Measurements from ENCODE around the gene SLC25A1. TPM values are rescaled to one million over a fixed set of nuclear protein-coding genes. Genes with fewer than 3 reads are reported as not detected.

The SLC25A1 gene
- total RNA-seq, 4 donors from 2014 or later: 60.1 to 83.2 (median 71.1) TPM

GRCh38 chr22:19132693-19133400 is 45.7 kb downstream of the SLC25A1 start:
- 90 to 91% methylated on average over 9 of the region's 9 CpGs for WGBS, 2 donors
- H3K4me3 ChIP-seq (ENCODE audit: low read depth, poor library complexity, severe bottlenecking): no peak overlapping the region
- TF ChIP-seq POLR2A (IDR thresholded peaks at IDR 0.05) (no peak), CTCF (IDR thresholded peaks at IDR 0.05) (no peak)
- no peak for DNase-seq (ENCODE audit: low spot score in 2 of 2)
- intact Hi-C loops (cut with DNase I; ENCODE audit: low total_unique reads): loop anchor here (10.0 kb wide), 1 partner anchor 502 kb away; no protein-coding TSS in a partner anchor

- no peak overlapping the region for H3K4me3 ChIP-seq (ENCODE audit: low read depth, poor library complexity, severe bottlenecking)
- TF ChIP-seq POLR2A (IDR thresholded peaks at IDR 0.05): no peak
- TF ChIP-seq CTCF (IDR thresholded peaks at IDR 0.05): no peak
- no peak for DNase-seq (ENCODE audit: low spot score in 2 of 2)
- intact Hi-C loops (cut with DNase I; ENCODE audit: low total_unique reads): loop anchor here (10.0 kb wide), 1 partner anchor 503 kb away; no protein-coding TSS in a partner anchor
- 94 to 95% methylated on average over 19 to 20 of the region's 20 CpGs for WGBS, 2 donors
These were observed 46.4 kb downstream of the SLC25A1 start for GRCh38 chr22:19132153-19132552.

DNA sequence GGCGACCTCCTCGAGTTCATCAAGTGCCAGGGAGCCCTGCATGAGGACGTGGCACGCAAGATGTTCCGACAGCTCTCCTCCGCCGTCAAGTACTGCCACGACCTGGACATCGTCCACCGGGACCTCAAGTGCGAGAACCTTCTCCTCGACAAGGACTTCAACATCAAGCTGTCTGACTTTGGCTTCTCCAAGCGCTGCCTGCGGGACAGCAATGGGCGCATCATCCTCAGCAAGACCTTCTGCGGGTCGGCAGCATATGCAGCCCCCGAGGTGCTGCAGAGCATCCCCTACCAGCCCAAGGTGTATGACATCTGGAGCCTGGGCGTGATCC is 46.9 kb downstream of the SLC25A1 start:
- no peak for DNase-seq (ENCODE audit: low spot score in 2 of 2)
- TF ChIP-seq CTCF (IDR thresholded peaks at IDR 0.05) (no peak), POLR2A (IDR thresholded peaks at IDR 0.05) (no peak)
- 95 to 96% methylated on average over 19 of the region's 19 CpGs for WGBS, 2 donors
- H3K4me3 ChIP-seq (ENCODE audit: low read depth, poor library complexity, severe bottlenecking): no peak overlapping the region
- intact Hi-C loops (cut with DNase I; ENCODE audit: low total_unique reads): loop anchor here (10.0 kb wide), 1 partner anchor 503 kb away; no protein-coding TSS in a partner anchor

DNA sequence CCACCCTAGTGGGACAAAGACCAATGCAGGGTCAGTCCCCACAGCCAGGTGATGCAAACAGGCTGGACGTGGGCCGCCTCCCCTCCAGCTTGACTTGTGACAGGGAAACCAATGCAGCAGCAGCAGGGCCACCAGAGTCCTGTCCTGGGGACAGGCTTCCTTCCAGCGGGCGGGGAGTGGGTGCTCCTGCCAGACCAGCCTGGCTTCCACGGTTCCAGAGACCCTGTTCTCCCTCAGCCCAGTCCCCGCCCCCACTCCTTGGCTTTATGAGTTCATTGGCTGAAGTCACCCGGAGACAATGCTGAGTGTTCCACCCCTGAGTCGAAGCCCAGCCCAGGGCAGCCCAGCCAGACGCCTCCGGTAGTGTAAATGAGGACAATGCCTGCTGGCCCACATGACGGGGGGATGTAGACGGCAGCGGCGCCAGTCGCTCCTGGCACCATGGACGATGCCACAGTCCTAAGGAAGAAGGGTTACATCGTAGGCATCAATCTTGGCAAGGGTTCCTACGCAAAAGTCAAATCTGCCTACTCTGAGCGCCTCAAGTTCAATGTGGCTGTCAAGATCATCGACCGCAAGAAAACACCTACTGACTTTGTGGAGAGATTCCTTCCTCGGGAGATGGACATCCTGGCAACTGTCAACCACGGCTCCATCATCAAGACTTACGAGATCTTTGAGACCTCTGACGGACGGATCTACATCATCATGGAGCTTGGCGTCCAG is 47.4 kb downstream of the SLC25A1 start, which contains the start of gene TSSK2:
Gene TSSK2 (plus strand): TSS at position 350 of the 726 bp plus-strand sequence. CDS start 92 bp downstream, at position 442.
- intact Hi-C loops (cut with DNase I; ENCODE audit: low total_unique reads): loop anchor here (10.0 kb wide), 1 partner anchor 504 kb away; no protein-coding TSS in a partner anchor
- TF ChIP-seq CTCF (IDR thresholded peaks at IDR 0.05) (no peak), POLR2A (IDR thresholded peaks at IDR 0.05) (no peak)
- 82 to 87% methylated on average over 23 to 26 of the region's 27 CpGs for WGBS, 2 donors

GRCh38 chr22:19129871-19130270 is 48.7 kb downstream of the SLC25A1 start:
- no peak for TF ChIP-seq CTCF (IDR thresholded peaks at IDR 0.05)
- no peak for TF ChIP-seq POLR2A (IDR thresholded peaks at IDR 0.05)
- WGBS, 2 donors: 33 to 45% methylated on average over 8 of the region's 8 CpGs
- DNase-seq (ENCODE audit: low spot score in 2 of 2): peak in 1 of 2 donors; percentile 54
- H3K4me3 ChIP-seq (ENCODE audit: low read depth, poor library complexity, severe bottlenecking): no peak overlapping the region
- intact Hi-C loops (cut with DNase I; ENCODE audit: low total_unique reads): loop anchor here (10.0 kb wide), 1 partner anchor 505 kb away; no protein-coding TSS in a partner anchor

More for the DNA sequence above, 47.4 kb downstream of the SLC25A1 start, which contains the start of gene TSSK2:
- DNase-seq (ENCODE audit: low spot score in 2 of 2): no peak
- no peak within 1 kb of the TSS for H3K4me3 ChIP-seq (ENCODE audit: low read depth, poor library complexity, severe bottlenecking)
